OCI-LY7 (cell line): ENCODE data around the gene CARD8.

ENCODE experiments used
- CTCF ChIP-seq: fragments of 200-600 bp; sonication (generic); conservative IDR thresholded peaks from 2 replicates; pipeline ENCODE4 v1.5.1; 2014; ENCODE audit warnings: mild to moderate bottlenecking, antibody characterized with exemption, low read length, moderate library complexity, mixed read lengths
- EZH2phosphoT487 ChIP-seq: fragments of 200-600 bp; sonication (generic); IDR thresholded peaks from 2 replicates; pipeline ENCODE4 v1.6.1; 2018; ENCODE audit warnings: low read depth, borderline replicate concordance, mild to moderate bottlenecking, mixed run types, antibody characterized with exemption, low read length, moderate library complexity, mixed read lengths

GRCh38 chr19:48303367-48303766, 47.7 kb upstream of the CARD8 start:
- TF ChIP-seq CTCF (no peak), EZH2phosphoT487 (no peak)
